ENCODE results near the gene DNAJC5. TPM values are rescaled to one million over a fixed set of nuclear protein-coding genes. Genes with fewer than 3 reads are reported as not detected.
A peak's percentile ranks its signal among the peaks of the same experiment; 100 is the strongest.

DNAJC5 gene
- polyA plus RNA-seq, 1 donor (not counting 4 experiments of a cell fraction or from before 2014, with no cell fraction given): 43.7 TPM

DNA sequence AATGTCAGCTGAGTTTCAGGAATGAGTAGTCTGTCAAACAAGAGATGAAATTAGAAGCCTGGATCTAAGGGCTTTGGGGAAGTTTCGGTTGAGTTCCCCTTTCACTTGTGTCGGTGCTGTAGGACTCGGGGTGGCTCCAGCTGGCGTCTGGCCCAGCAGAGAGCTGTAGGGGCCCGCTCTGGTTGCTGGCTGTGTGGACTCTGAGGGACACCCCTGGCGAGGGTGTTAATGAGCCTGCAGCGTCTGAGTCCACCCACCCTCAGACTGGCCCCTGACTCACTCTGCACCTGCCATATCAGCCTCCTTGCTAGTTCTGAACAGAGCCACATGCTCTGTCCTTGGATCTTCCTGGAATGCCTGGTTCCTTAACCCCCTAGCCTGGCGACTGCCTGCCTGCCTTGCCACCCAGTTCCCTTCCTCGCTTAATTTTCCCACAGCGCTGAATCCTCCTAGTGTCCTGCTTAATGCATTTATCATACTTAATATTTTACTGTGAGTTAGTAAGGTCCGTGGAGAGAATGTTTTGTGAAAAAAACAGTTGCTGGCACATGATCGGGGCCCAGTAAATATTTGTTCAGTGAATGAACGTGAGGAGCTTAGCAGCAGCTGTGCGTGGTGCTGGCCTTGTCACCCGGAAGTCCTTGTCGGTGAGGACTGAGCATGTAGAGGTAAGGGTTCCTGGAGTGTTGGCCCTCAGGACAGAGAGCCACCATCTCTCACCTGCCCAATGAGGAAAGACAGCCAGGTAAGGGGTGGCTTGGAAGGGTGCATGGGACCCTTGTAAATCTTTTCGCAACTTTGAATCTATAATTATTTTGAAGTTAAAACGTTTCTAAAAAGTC, 1.6 kb downstream of the DNAJC5 start:
- dilution Hi-C loops (cut with MboI; ENCODE audit: extremely low pct_ligation_motif_present, low sequenced_read_pairs): no loop called here
- peak overlapping the region; percentile 89 for H3K4me2 ChIP-seq (ENCODE audit: control insufficient read depth, extremely low read depth, insufficient read depth, low read depth, low read length)
- peak overlapping the region; percentile 76 for H3K27ac ChIP-seq (ENCODE audit: control insufficient read depth, insufficient read depth, low read length)
- H3K27me3 ChIP-seq (ENCODE audit: control insufficient read depth, extremely low read depth, insufficient read depth, low read length): no peaks in the 10 kb centered on the region
- DNase-seq (ENCODE audit: low read depth, low spot score) (no peak), FAIRE-seq (no peak)
- TF ChIP-seq EZH2 (IDR thresholded peaks at IDR 0.05; ENCODE audit: low read length): no peak
- TF ChIP-seq, protein P1, sequence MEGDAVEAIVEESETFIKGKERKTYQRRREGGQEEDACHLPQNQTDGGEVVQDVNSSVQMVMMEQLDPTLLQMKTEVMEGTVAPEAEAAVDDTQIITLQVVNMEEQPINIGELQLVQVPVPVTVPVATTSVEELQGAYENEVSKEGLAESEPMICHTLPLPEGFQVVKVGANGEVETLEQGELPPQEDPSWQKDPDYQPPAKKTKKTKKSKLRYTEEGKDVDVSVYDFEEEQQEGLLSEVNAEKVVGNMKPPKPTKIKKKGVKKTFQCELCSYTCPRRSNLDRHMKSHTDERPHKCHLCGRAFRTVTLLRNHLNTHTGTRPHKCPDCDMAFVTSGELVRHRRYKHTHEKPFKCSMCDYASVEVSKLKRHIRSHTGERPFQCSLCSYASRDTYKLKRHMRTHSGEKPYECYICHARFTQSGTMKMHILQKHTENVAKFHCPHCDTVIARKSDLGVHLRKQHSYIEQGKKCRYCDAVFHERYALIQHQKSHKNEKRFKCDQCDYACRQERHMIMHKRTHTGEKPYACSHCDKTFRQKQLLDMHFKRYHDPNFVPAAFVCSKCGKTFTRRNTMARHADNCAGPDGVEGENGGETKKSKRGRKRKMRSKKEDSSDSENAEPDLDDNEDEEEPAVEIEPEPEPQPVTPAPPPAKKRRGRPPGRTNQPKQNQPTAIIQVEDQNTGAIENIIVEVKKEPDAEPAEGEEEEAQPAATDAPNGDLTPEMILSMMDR (optimal IDR thresholded peaks at IDR 0.05 in 1 of 3, IDR thresholded peaks at IDR 0.05 in 1 of 3, conservative IDR thresholded peaks at IDR 0.05 in 1 of 3; ENCODE audit: extremely low read depth in 1 of 3, insufficient read depth in 2 of 3, low read length in 3 of 3): no peak
- H3K79me2 ChIP-seq (ENCODE audit: control insufficient read depth, insufficient read depth, low read length): peaks cover 56% of the 10 kb centered on the region
- peak overlapping the region; percentile 74 for H3K9ac ChIP-seq (ENCODE audit: control insufficient read depth, extremely low read depth, insufficient read depth, low read length)
- no peaks in the 10 kb centered on the region for H3K9me3 ChIP-seq (ENCODE audit: control insufficient read depth, low read depth, low read length)
- H3K9me1 ChIP-seq (ENCODE audit: control insufficient read depth, extremely low read depth, insufficient read depth, low read length): peaks cover 2% of the 10 kb centered on the region
- peaks cover 15% of the 10 kb centered on the region for H4K20me1 ChIP-seq (ENCODE audit: control insufficient read depth, extremely low read depth, insufficient read depth, low read length)
- H3K4me3 ChIP-seq (ENCODE audit: control insufficient read depth in 2 of 3, extremely low read depth in 1 of 3, insufficient read depth in 2 of 3, low read depth in 1 of 3, low read length in 3 of 3): peak overlapping the region; percentile 53 to 81 (median 73)
- no peak overlapping the region for H2AFZ ChIP-seq (ENCODE audit: control insufficient read depth, low read length)
- H3K4me1 ChIP-seq (ENCODE audit: control insufficient read depth, extremely low read depth, insufficient read depth, low read length): peaks cover 24% of the 10 kb centered on the region
- H3K36me3 ChIP-seq (ENCODE audit: control insufficient read depth in 2 of 2, extremely low read depth in 1 of 2, insufficient read depth in 2 of 2, low read length in 2 of 2): peaks cover 15 to 22% of the 10 kb centered on the region in 2 experiments

DNA sequence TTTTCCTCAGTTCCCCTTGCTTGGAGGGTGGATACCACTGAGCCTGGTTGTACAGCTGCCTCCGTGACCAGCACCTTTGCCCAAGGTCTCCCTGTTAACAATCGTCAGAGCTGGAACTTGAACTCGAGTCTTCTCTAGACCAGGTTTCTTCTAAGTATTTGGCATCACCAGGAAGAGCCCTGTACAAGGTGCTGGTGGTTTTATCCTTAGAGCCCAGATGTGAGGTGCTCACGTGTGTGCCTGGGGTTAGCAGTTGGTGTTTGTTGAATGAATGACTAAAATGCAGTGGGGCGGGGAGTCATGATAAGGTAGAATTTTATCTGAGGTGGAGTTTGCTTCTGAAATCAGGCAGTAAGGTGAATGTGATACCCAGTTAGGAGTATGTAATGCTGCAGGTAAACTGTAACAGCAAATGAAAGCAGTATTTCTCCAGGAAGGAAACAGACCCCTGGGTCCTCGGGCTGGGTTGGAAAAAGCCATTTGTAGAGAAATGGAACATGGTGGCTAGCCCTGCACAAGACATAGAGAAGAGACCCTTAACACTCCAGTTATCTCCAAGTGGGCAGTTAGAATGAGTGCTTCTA, 3.1 kb downstream of the DNAJC5 start:
- peak overlapping the region; percentile 17 for H3K27ac ChIP-seq (ENCODE audit: control insufficient read depth, insufficient read depth, low read length)
- H2AFZ ChIP-seq (ENCODE audit: control insufficient read depth, low read length): no peak overlapping the region
- no peak overlapping the region for H3K9ac ChIP-seq (ENCODE audit: control insufficient read depth, extremely low read depth, insufficient read depth, low read length)
- H3K79me2 ChIP-seq (ENCODE audit: control insufficient read depth, insufficient read depth, low read length): peaks cover 67% of the 10 kb centered on the region
- dilution Hi-C loops (cut with MboI; ENCODE audit: extremely low pct_ligation_motif_present, low sequenced_read_pairs): no loop called here
- peaks cover 2% of the 10 kb centered on the region for H3K9me1 ChIP-seq (ENCODE audit: control insufficient read depth, extremely low read depth, insufficient read depth, low read length)
- no peak overlapping the region for H3K4me2 ChIP-seq (ENCODE audit: control insufficient read depth, extremely low read depth, insufficient read depth, low read depth, low read length)
- no peaks in the 10 kb centered on the region for H3K9me3 ChIP-seq (ENCODE audit: control insufficient read depth, low read depth, low read length)
- TF ChIP-seq, protein P1 (optimal IDR thresholded peaks at IDR 0.05 in 1 of 3, IDR thresholded peaks at IDR 0.05 in 1 of 3, conservative IDR thresholded peaks at IDR 0.05 in 1 of 3; ENCODE audit: extremely low read depth in 1 of 3, insufficient read depth in 2 of 3, low read length in 3 of 3): no peak
- no peak for TF ChIP-seq EZH2 (IDR thresholded peaks at IDR 0.05; ENCODE audit: low read length)
- no peak overlapping the region for H3K4me3 ChIP-seq (ENCODE audit: control insufficient read depth in 2 of 3, extremely low read depth in 1 of 3, insufficient read depth in 2 of 3, low read depth in 1 of 3, low read length in 3 of 3)
- FAIRE-seq (no peak), DNase-seq (ENCODE audit: low read depth, low spot score) (no peak)
- H3K4me1 ChIP-seq (ENCODE audit: control insufficient read depth, extremely low read depth, insufficient read depth, low read length): peaks cover 29% of the 10 kb centered on the region
- H3K27me3 ChIP-seq (ENCODE audit: control insufficient read depth, extremely low read depth, insufficient read depth, low read length): no peaks in the 10 kb centered on the region
- H4K20me1 ChIP-seq (ENCODE audit: control insufficient read depth, extremely low read depth, insufficient read depth, low read length): peaks cover 19% of the 10 kb centered on the region
- H3K36me3 ChIP-seq (ENCODE audit: control insufficient read depth in 2 of 2, extremely low read depth in 1 of 2, insufficient read depth in 2 of 2, low read length in 2 of 2): peaks cover 12 to 18% of the 10 kb centered on the region in 2 experiments
